DOHH2 (cell line): ENCODE data around the gene ABLIM1.

ENCODE experiments used
- H3F3A ChIP-seq: fragments of 200-600 bp; sonication (generic), shearing (Covaris generic); 2 replicates; pipeline ENCODE4 v1.6.0; 2016; ENCODE audit warnings: antibody characterized with exemption, mild to moderate bottlenecking; ENCODE audit not compliant: control insufficient read depth, insufficient read depth
- H3K27ac ChIP-seq: fragments of 200-600 bp; sonication (generic); 2 replicates; pipeline ENCODE4 v1.5.1; 2014; ENCODE audit warnings: low read depth, mild to moderate bottlenecking, low read length, moderate library complexity
- H3K27me3 ChIP-seq: fragments of 200-600 bp; sonication (generic); 2 replicates; pipeline ENCODE4 v1.6.1; 2014; ENCODE audit warnings: mild to moderate bottlenecking, low read length, mixed read lengths; ENCODE audit not compliant: control insufficient read depth
- H3K36me3 ChIP-seq: fragments of 200-600 bp; sonication (generic); 2 replicates; pipeline ENCODE4 v1.6.1; 2014; ENCODE audit warnings: mild to moderate bottlenecking, low read length, moderate library complexity, mixed read lengths; ENCODE audit not compliant: control insufficient read depth
- H3K4me1 ChIP-seq: fragments of 200-600 bp; sonication (generic); 2 replicates; pipeline ENCODE4 v1.6.1; 2014; ENCODE audit warnings: mild to moderate bottlenecking, low read length, mixed read lengths; ENCODE audit not compliant: control insufficient read depth
- H3K4me2 ChIP-seq: fragments of 200-600 bp; sonication (generic); 2 replicates; pipeline ENCODE4 v1.6.0; 2014; ENCODE audit warnings: mild to moderate bottlenecking, low read length, moderate library complexity
- H3K4me3 ChIP-seq: fragments of 200-600 bp; sonication (generic); 2 replicates; pipeline ENCODE4 v1.5.1; 2014; ENCODE audit warnings: mild to moderate bottlenecking, low read length, mixed read lengths
- H3K79me2 ChIP-seq: fragments of 200-600 bp; sonication (generic); 2 replicates; pipeline ENCODE4 v1.6.1; 2014; ENCODE audit warnings: mild to moderate bottlenecking, low read length, mixed read lengths; ENCODE audit not compliant: control insufficient read depth
- H3K9me2 ChIP-seq: fragments of 200-600 bp; sonication (generic); replicated peaks from 2 replicates; pipeline ENCODE4 v1.6.1; 2014; ENCODE audit warnings: mild to moderate bottlenecking, low read length, mixed read lengths; ENCODE audit not compliant: control insufficient read depth
- H3K9me3 ChIP-seq: fragments of 200-600 bp; sonication (generic); 2 replicates; pipeline ENCODE4 v1.6.1; 2014; ENCODE audit warnings: antibody characterized with exemption, low read length, mixed read lengths; ENCODE audit not compliant: control insufficient read depth, insufficient read depth
- H4K20me1 ChIP-seq: fragments of 200-600 bp; sonication (generic); 2 replicates; pipeline ENCODE4 v1.6.0; 2014; ENCODE audit warnings: low read depth, mild to moderate bottlenecking, antibody characterized with exemption, low read length, moderate library complexity; ENCODE audit not compliant: control insufficient read depth, insufficient read depth
- CTCF ChIP-seq: fragments of 200-600 bp; sonication (generic); IDR thresholded peaks from one replicate; pipeline ENCODE4 v1.5.1; 2014; ENCODE audit warnings: antibody characterized with exemption, mild to moderate bottlenecking, low read depth, low read length; ENCODE audit not compliant: poor library complexity, severe bottlenecking
- EZH2phosphoT487 ChIP-seq: fragments of 200-600 bp; sonication (generic); IDR thresholded peaks from 2 replicates; pipeline ENCODE4 v1.6.1; 2017; ENCODE audit warnings: borderline replicate concordance, mild to moderate bottlenecking, antibody characterized with exemption, low read length, moderate library complexity, mixed read lengths

ABLIM1 gene

GRCh38 chr10:114646426-114646825 is 11.6 kb downstream of the ABLIM1 start:
- Histone ChIP-seq H3K27ac (no peak overlapping the region), H4K20me1 (no peaks in the 10 kb centered on the region), H3K9me3 (no peaks in the 10 kb centered on the region), H3K9me2 (no peaks in the 10 kb centered on the region), H3K4me3 (no peak overlapping the region), H3K4me2 (no peak overlapping the region), H3K36me3 (no peaks in the 10 kb centered on the region), H3K27me3 (0 out of 2 replicates have a peak, but pooled peaks cover 3% of the 10 kb centered on the region), H3K4me1 (no peaks in the 10 kb centered on the region), H3F3A (no peaks in the 10 kb centered on the region), H3K79me2 (no peaks in the 10 kb centered on the region)
- no peak for TF ChIP-seq CTCF
- TF ChIP-seq EZH2phosphoT487 = no peak

- H3K27me3 ChIP-seq = 0 out of 2 replicates have a peak, but pooled peaks cover 3% of the 10 kb centered on the region
- H3K79me2 ChIP-seq = no peaks in the 10 kb centered on the region
- H3K4me2 ChIP-seq = no peak overlapping the region
- no peaks in the 10 kb centered on the region for H3K36me3 ChIP-seq
- no peaks in the 10 kb centered on the region for H3K4me1 ChIP-seq
- H3K9me3 ChIP-seq = no peaks in the 10 kb centered on the region
- TF ChIP-seq EZH2phosphoT487 (no peak), CTCF (no peak)
- no peak overlapping the region for H3K27ac ChIP-seq
- H3K9me2 ChIP-seq = no peaks in the 10 kb centered on the region
- no peaks in the 10 kb centered on the region for H4K20me1 ChIP-seq
- H3F3A ChIP-seq = no peaks in the 10 kb centered on the region
- H3K4me3 ChIP-seq = no peak overlapping the region
Observed at GRCh38 chr10:114645706-114646105, 12.4 kb downstream of the ABLIM1 start.

GRCh38 chr10:114643158-114643557 is 14.9 kb downstream of the ABLIM1 start:
- TF ChIP-seq CTCF (no peak), EZH2phosphoT487 (no peak)
- Histone ChIP-seq H4K20me1 (no peaks in the 10 kb centered on the region), H3K9me3 (no peaks in the 10 kb centered on the region), H3K4me2 (no peak overlapping the region), H3K27ac (no peak overlapping the region), H3K9me2 (no peaks in the 10 kb centered on the region), H3K36me3 (no peaks in the 10 kb centered on the region), H3K27me3 (0 out of 2 replicates have a peak, but pooled peaks cover 3% of the 10 kb centered on the region), H3K79me2 (no peaks in the 10 kb centered on the region), H3K4me1 (no peaks in the 10 kb centered on the region), H3F3A (no peaks in the 10 kb centered on the region), H3K4me3 (no peak overlapping the region)
